Type B pancreatic cell (in vitro differentiated cells): ENCODE results near the gene PRKAG3. TPM values are rescaled to one million over a fixed set of nuclear protein-coding genes. Genes with fewer than 3 reads are reported as not detected.
A peak's percentile ranks its signal among the peaks of the same experiment; 100 is the strongest.

Experiments
- DNase-seq: peaks from one replicate; pipeline ENCODE4 v3.0.0; 2021; ENCODE audit warnings: mixed read lengths; ENCODE audit not compliant: unreplicated experiment; ENCODE audit errors: extremely low spot score
- H3K27ac Mint-ChIP-seq: 2 replicates; pipeline ENCODE4 v1.8.0; 2021; ENCODE audit warnings: mild to moderate bottlenecking, mixed read lengths
- H3K27me3 Mint-ChIP-seq: 2 replicates; pipeline ENCODE4 v1.8.0; 2021; ENCODE audit warnings: mixed read lengths
- H3K36me3 Mint-ChIP-seq: 2 replicates; pipeline ENCODE4 v1.8.0; 2021; ENCODE audit warnings: mixed read lengths
- H3K4me1 Mint-ChIP-seq: one replicate; pipeline ENCODE4 v1.8.0; 2021; ENCODE audit warnings: mixed read lengths; ENCODE audit not compliant: unreplicated experiment
- H3K4me3 Mint-ChIP-seq: 2 replicates; pipeline ENCODE4 v1.8.0; 2021; ENCODE audit warnings: mild to moderate bottlenecking, mixed read lengths
- H3K9me3 Mint-ChIP-seq: 2 replicates; pipeline ENCODE4 v1.8.0; 2021; ENCODE audit warnings: mixed read lengths
- total RNA-seq: library from RNA; stranded (reverse); gene quantifications from 2 replicates; pipeline ENCODE4 v1.2.1, GENCODE V29; 2021; ENCODE audit warnings: low replicate concordance
- TF ChIP-seq, protein P1 (sequence below): fragments of 200-600 bp; sonication (generic); conservative IDR thresholded peaks from 2 replicates; pipeline ENCODE4 v1.5.0; 2021; ENCODE audit warnings: antibody characterized with exemption, mild to moderate bottlenecking

The PRKAG3 gene
- total RNA-seq, 1 donor from 2014 or later, result not detected

GRCh38 chr2:218860950-218861381, 29.4 kb upstream of the PRKAG3 start:
- TF ChIP-seq, protein P1, sequence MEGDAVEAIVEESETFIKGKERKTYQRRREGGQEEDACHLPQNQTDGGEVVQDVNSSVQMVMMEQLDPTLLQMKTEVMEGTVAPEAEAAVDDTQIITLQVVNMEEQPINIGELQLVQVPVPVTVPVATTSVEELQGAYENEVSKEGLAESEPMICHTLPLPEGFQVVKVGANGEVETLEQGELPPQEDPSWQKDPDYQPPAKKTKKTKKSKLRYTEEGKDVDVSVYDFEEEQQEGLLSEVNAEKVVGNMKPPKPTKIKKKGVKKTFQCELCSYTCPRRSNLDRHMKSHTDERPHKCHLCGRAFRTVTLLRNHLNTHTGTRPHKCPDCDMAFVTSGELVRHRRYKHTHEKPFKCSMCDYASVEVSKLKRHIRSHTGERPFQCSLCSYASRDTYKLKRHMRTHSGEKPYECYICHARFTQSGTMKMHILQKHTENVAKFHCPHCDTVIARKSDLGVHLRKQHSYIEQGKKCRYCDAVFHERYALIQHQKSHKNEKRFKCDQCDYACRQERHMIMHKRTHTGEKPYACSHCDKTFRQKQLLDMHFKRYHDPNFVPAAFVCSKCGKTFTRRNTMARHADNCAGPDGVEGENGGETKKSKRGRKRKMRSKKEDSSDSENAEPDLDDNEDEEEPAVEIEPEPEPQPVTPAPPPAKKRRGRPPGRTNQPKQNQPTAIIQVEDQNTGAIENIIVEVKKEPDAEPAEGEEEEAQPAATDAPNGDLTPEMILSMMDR, result no peak
- Mint-ChIP-seq H3K9me3 (no peaks in the 10 kb centered on the region), H3K36me3 (no peaks in the 10 kb centered on the region), H3K27me3 (peaks cover 74% of the 10 kb centered on the region), H3K27ac (peak overlapping the region; percentile 86), H3K4me1 (peaks cover 31% of the 10 kb centered on the region), H3K4me3 (peak overlapping the region; percentile 91)
- peak; percentile 76 for DNase-seq

GRCh38 chr2:218859988-218860831, 28.6 kb upstream of the PRKAG3 start:
- no peak for DNase-seq
- Mint-ChIP-seq H3K9me3 (no peaks in the 10 kb centered on the region), H3K27ac (peak overlapping the region; percentile 86), H3K36me3 (no peaks in the 10 kb centered on the region), H3K4me3 (peak overlapping the region; percentile 91), H3K27me3 (peaks cover 77% of the 10 kb centered on the region), H3K4me1 (peaks cover 36% of the 10 kb centered on the region)
- TF ChIP-seq, protein P1, result no peak

DNA sequence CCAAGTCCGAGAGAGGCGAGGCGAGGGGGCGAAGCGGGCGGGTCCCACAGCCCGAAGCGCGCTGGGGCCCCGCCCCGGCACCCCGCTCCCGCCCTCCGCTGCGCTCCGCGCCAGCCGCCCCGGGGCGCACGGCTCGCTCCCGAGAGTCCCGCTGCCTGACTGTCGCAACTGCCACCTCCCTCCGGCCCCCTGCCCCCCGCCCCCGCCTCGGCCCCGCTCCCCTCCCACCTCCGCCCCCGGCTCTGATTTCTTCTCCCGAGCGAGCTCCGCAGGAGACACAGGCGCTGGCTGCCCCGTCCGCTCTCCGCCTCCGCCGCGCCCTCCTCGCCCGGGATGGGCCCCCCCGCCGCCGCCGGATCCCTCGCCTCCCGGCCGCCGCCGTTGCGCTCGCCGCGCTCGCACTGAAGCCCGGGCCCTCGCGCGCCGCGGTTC, 28.0 kb upstream of the PRKAG3 start, which contains the start of gene WNT6:
TSS of gene WNT6 (plus strand) at position 250 of the 432 bp plus-strand sequence. CDS start 233 bp downstream, outside the sequence.
- Mint-ChIP-seq H3K27ac (peak within 1 kb of the TSS; percentile 86), H3K9me3 (no peaks in the 10 kb centered on the region), H3K36me3 (no peaks in the 10 kb centered on the region), H3K27me3 (peaks cover 80% of the 10 kb centered on the region), H3K4me3 (peak within 1 kb of the TSS; percentile 91), H3K4me1 (peaks cover 38% of the 10 kb centered on the region)
- peak; percentile 72 for DNase-seq
- TF ChIP-seq, protein P1, result no peak

DNA sequence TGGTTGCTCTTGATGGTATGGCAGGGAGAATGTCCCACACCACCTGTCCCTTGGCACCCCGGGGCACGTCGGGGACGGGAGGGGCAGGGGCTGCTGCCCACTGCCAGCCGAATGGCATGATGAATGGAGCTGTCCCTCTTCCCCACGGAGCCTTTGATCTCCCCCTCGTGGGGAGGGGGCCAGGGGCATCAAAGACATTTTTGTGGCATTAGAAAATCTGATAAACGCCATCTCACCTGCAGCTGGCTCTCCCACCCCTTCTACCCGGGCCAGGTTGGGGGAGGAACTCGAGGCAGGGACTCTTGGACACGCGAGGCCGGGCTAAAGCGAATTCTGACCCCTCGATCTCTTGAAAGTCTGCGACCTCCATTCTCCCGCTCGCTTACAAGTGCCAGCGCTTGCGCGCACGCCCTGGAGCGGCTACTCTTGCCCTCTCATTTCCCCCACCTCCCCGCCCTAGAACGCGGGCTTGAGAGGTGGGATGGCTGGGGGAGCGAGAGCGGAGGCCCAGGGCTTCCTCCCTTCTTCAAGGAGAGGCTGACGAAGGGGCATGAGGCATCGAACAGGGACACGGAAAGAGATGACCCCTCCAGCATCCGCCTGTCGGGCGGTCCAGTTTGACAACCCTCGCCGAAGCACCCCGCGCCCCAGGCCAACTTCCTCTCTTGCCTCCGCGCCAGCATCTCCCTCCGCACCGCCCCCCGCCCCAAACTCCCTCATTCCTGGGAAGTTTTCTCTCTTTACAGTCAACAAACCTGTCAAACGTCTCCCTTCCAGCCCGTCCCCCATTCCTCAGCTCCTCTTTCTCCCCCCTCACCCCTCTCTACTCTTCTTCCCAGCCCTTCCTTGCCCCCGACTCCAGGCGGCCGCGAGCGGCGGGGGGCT, 27.3 kb upstream of the PRKAG3 start:
- DNase-seq, result no peak
- TF ChIP-seq, protein P1, result no peak
- no peaks in the 10 kb centered on the region for H3K36me3 Mint-ChIP-seq
- H3K4me3 Mint-ChIP-seq, result peak overlapping the region; percentile 85
- peaks cover 36% of the 10 kb centered on the region for H3K4me1 Mint-ChIP-seq
- peaks cover 83% of the 10 kb centered on the region for H3K27me3 Mint-ChIP-seq
- no peaks in the 10 kb centered on the region for H3K9me3 Mint-ChIP-seq
- peak overlapping the region; percentile 83 for H3K27ac Mint-ChIP-seq

GRCh38 chr2:218858138-218858445, 26.5 kb upstream of the PRKAG3 start:
- TF ChIP-seq, protein P1, result no peak
- DNase-seq, result no peak
- H3K27ac Mint-ChIP-seq, result peak overlapping the region; percentile 83
- peak overlapping the region; percentile 85 for H3K4me3 Mint-ChIP-seq
- peaks cover 83% of the 10 kb centered on the region for H3K27me3 Mint-ChIP-seq
- peaks cover 40% of the 10 kb centered on the region for H3K4me1 Mint-ChIP-seq
- H3K36me3 Mint-ChIP-seq, result no peaks in the 10 kb centered on the region
- no peaks in the 10 kb centered on the region for H3K9me3 Mint-ChIP-seq
